Loucy (cell line): Measurements from ENCODE around the gene KLHL35.

ENCODE experiments used
- H2AFZ ChIP-seq: fragments of 200-600 bp; sonication (generic); 2 replicates; pipeline ENCODE4 v1.6.0; 2016; ENCODE audit warnings: antibody characterized with exemption, mild to moderate bottlenecking, low read length, moderate library complexity
- H3F3A ChIP-seq: fragments of 200-600 bp; 2 replicates; pipeline ENCODE4 v1.6.0; 2016; ENCODE audit warnings: antibody characterized with exemption, low read depth, mild to moderate bottlenecking
- H3K27me3 ChIP-seq: fragments of 200-600 bp; sonication (generic); 2 replicates; pipeline ENCODE4 v1.6.1; 2014; ENCODE audit warnings: low read length, mild to moderate bottlenecking; ENCODE audit not compliant: insufficient read depth, poor library complexity, severe bottlenecking
- H3K36me3 ChIP-seq: fragments of 200-600 bp; sonication (generic); 2 replicates; pipeline ENCODE4 v1.6.1; 2016; ENCODE audit warnings: low read length; ENCODE audit not compliant: insufficient read depth
- H3K4me1 ChIP-seq: fragments of 200-600 bp; sonication (generic); 2 replicates; pipeline ENCODE4 v1.5.1; 2014; ENCODE audit warnings: low read length, mild to moderate bottlenecking; ENCODE audit not compliant: insufficient read depth, poor library complexity, severe bottlenecking
- H3K4me2 ChIP-seq: fragments of 200-600 bp; sonication (generic); 2 replicates; pipeline ENCODE4 v1.6.0; 2014; ENCODE audit warnings: antibody characterized with exemption, low read length, low read depth, mild to moderate bottlenecking; ENCODE audit not compliant: poor library complexity, severe bottlenecking
- H3K4me3 ChIP-seq: fragments of 200-600 bp; sonication (generic); 2 replicates; pipeline ENCODE4 v1.5.1; 2014; ENCODE audit warnings: low read length, mild to moderate bottlenecking, mixed read lengths; ENCODE audit not compliant: poor library complexity, severe bottlenecking
- H3K79me2 ChIP-seq: fragments of 200-600 bp; sonication (generic); 2 replicates; pipeline ENCODE4 v1.6.1; 2014; ENCODE audit warnings: low read length; ENCODE audit not compliant: insufficient read depth
- H3K9ac ChIP-seq: fragments of 200-600 bp; sonication (generic); 2 replicates; pipeline ENCODE4 v1.6.0; 2014; ENCODE audit warnings: mild to moderate bottlenecking, low read depth, low read length, moderate library complexity; ENCODE audit not compliant: poor library complexity, severe bottlenecking
- H3K9me2 ChIP-seq: fragments of 200-600 bp; sonication (generic); replicated peaks from 2 replicates; pipeline ENCODE4 v1.6.1; 2016; ENCODE audit warnings: low read depth, low read length, mixed read lengths
- H3K9me3 ChIP-seq: fragments of 200-600 bp; sonication (generic); 2 replicates; pipeline ENCODE4 v1.6.1; 2014; ENCODE audit warnings: mild to moderate bottlenecking, antibody characterized with exemption, low read length, low read depth; ENCODE audit not compliant: insufficient read depth
- H4K20me1 ChIP-seq: fragments of 200-600 bp; sonication (generic); 2 replicates; pipeline ENCODE4 v1.6.0; 2014; ENCODE audit warnings: antibody characterized with exemption, low read length, mild to moderate bottlenecking; ENCODE audit not compliant: insufficient read depth, poor library complexity, severe bottlenecking
- EZH2phosphoT487 ChIP-seq: fragments of 200-600 bp; IDR thresholded peaks from 2 replicates; pipeline ENCODE4 v1.6.1; 2018; ENCODE audit warnings: antibody characterized with exemption, mild to moderate bottlenecking, moderate library complexity, borderline replicate concordance
- TF ChIP-seq, protein P1 (sequence below): fragments of 200-600 bp; sonication (generic); conservative IDR thresholded peaks from 2 replicates; pipeline ENCODE4 v1.5.1; 2014; ENCODE audit warnings: mild to moderate bottlenecking, antibody characterized with exemption, low read length

The KLHL35 gene, protein sequence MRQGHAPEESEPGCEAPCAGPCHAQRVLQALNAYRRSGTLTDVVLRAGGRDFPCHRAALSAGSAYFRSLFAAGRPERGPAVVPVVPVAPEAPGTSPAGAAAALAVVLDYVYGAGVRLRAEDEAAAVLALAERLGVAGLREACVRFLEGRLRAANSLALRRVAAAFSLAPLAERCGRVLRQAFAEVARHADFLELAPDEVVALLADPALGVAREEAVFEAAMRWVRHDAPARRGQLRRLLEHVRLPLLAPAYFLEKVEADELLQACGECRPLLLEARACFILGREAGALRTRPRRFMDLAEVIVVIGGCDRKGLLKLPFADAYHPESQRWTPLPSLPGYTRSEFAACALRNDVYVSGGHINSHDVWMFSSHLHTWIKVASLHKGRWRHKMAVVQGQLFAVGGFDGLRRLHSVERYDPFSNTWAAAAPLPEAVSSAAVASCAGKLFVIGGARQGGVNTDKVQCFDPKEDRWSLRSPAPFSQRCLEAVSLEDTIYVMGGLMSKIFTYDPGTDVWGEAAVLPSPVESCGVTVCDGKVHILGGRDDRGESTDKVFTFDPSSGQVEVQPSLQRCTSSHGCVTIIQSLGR

DNA sequence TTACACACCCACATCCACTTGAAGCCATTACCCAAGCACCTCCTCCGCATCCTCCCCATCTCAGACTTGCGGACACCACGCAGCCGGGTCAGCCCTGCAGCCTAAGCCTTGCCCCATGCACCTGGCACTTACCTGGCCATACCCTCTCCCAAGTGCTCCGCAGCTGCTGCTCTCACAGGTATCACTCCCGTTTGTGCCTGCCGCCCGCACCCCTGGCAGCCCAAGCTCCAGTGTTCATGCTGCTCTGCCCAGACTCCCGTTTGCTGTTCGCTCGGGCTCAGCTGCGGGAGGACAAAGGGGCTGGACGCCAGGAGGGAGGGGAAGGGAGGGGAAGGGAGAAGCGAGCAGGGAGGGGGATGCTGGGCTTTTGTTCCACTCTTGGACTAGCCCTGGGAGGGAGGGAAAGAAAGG is at the start of gene KLHL35:
Gene KLHL35 (minus strand): TSS at position 293 of the 411 bp plus-strand sequence. CDS start 2,574 bp downstream, outside the sequence.
- no peaks in the 10 kb centered on the region for H3K27me3 ChIP-seq

DNA sequence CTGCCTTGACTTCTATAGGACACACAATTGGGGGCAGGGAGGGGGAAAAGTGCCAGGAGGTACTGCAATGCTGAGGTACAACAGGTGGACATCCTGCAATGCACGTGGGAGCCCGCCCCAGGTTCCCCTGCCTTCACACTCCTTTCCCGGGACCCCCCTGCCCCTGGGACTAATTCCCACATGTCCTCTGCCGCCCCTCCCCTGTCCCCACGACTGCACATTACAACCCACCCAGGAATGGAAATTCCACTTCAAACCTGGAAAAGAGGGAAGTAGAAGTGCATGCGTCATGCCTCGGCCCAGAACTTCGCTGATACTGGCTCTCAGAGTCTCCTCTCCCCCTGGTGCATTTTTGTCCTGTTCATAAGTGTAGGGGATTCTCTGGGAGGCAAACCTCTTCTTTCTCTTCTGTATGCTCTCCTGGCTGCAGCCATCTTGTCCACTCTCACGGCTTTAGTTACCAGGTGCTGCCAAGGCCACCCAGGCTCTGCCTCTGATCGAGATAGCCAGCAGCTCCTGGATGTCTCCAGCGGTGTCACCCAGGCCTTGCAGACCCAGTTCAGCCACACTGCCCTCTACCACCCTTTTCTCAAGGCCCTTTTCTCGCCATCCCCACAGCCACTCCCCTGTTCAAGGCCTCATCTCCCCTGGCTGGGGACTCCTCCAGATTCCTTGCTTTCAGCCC is 49.1 kb upstream of the KLHL35 start:
- H3K27me3 ChIP-seq: no peaks in the 10 kb centered on the region
- H4K20me1 ChIP-seq: no peaks in the 10 kb centered on the region
- H3F3A ChIP-seq: no peaks in the 10 kb centered on the region
- TF ChIP-seq, protein P1, sequence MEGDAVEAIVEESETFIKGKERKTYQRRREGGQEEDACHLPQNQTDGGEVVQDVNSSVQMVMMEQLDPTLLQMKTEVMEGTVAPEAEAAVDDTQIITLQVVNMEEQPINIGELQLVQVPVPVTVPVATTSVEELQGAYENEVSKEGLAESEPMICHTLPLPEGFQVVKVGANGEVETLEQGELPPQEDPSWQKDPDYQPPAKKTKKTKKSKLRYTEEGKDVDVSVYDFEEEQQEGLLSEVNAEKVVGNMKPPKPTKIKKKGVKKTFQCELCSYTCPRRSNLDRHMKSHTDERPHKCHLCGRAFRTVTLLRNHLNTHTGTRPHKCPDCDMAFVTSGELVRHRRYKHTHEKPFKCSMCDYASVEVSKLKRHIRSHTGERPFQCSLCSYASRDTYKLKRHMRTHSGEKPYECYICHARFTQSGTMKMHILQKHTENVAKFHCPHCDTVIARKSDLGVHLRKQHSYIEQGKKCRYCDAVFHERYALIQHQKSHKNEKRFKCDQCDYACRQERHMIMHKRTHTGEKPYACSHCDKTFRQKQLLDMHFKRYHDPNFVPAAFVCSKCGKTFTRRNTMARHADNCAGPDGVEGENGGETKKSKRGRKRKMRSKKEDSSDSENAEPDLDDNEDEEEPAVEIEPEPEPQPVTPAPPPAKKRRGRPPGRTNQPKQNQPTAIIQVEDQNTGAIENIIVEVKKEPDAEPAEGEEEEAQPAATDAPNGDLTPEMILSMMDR: no peak
- no peak for TF ChIP-seq EZH2phosphoT487
- no peaks in the 10 kb centered on the region for H3K9me3 ChIP-seq
- H3K79me2 ChIP-seq: no peaks in the 10 kb centered on the region
- H3K9me2 ChIP-seq: no peaks in the 10 kb centered on the region
- H3K4me2 ChIP-seq: no peak overlapping the region
- H3K4me1 ChIP-seq: no peaks in the 10 kb centered on the region
- no peak overlapping the region for H3K9ac ChIP-seq
- no peak overlapping the region for H3K4me3 ChIP-seq
- no peak overlapping the region for H2AFZ ChIP-seq
- no peaks in the 10 kb centered on the region for H3K36me3 ChIP-seq

More for the DNA sequence above, at the start of gene KLHL35:
- Histone ChIP-seq H3F3A (no peaks in the 10 kb centered on the region), H3K36me3 (no peaks in the 10 kb centered on the region), H3K4me2 (no peak within 1 kb of the TSS), H4K20me1 (no peaks in the 10 kb centered on the region), H3K4me3 (no peak within 1 kb of the TSS), H3K9me3 (no peaks in the 10 kb centered on the region), H3K9me2 (no peaks in the 10 kb centered on the region), H2AFZ (no peak within 1 kb of the TSS), H3K4me1 (no peaks in the 10 kb centered on the region), H3K9ac (no peak within 1 kb of the TSS), H3K79me2 (no peaks in the 10 kb centered on the region)
- no peak for TF ChIP-seq EZH2phosphoT487
- TF ChIP-seq, protein P1: no peak

DNA sequence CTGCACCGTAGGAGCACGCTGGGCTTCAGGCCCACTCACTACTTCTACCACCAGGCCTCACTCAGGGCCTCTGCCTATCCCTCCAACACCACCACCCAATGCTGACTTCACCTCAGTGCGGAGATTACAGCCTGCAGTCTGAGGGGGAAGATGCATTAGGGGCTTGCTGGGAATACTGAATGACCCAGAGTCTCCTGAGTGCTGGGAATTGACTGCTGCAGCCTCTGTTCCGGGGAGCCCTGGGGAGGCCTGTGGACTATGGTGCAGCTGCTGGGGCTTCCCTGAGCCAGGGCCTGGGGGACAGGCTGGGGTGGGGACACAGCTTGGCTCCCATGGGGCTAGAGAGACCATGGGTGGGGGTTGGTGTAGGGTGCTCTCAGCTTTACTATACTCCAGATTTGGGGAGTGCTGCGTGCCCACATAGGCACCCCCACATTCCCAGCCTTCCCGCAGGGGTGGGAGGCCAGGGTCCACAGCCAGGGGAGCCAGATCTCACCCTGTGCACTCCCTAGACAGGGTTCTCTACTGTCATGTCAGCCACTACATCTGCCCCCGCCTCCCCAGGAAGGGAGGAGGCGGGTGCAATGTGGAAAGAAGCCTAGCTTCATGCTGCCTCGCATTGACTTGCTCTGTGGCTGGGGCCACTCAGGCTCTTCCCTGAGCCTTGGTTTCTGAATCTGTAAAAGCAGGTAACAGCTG is 48.4 kb upstream of the KLHL35 start:
- H3K36me3 ChIP-seq: no peaks in the 10 kb centered on the region
- no peak overlapping the region for H3K9ac ChIP-seq
- no peak overlapping the region for H3K4me3 ChIP-seq
- no peak overlapping the region for H2AFZ ChIP-seq
- H3K9me3 ChIP-seq: no peaks in the 10 kb centered on the region
- H3K4me2 ChIP-seq: no peak overlapping the region
- H3F3A ChIP-seq: no peaks in the 10 kb centered on the region
- H3K9me2 ChIP-seq: no peaks in the 10 kb centered on the region
- no peaks in the 10 kb centered on the region for H3K79me2 ChIP-seq
- no peak for TF ChIP-seq EZH2phosphoT487
- TF ChIP-seq, protein P1: no peak
- no peaks in the 10 kb centered on the region for H4K20me1 ChIP-seq
- no peaks in the 10 kb centered on the region for H3K27me3 ChIP-seq
- peaks cover 2% of the 10 kb centered on the region for H3K4me1 ChIP-seq
